ENCODE measurements around the gene HHAT.

HHAT gene

DNA sequence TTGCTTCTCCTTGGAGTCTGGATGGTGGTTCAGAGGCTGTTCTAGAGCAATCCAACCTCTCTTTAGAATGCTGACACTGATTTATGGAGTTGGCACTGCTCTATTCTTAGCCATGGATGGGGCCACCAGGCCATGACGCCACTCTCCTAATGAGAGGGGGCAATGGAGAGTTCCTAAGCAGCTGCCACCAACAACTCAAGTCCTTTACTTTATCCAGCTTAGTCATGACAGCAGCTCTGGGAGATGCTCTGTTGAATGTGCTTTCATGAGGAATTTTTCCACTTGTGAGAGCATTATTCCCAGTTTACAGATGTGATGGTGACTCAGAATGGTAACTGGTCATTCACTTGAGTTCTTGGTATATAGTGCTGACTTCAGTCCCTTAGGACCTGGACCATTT, 366.3 kb downstream of the HHAT start:
- DNase-seq: no peak

DNA sequence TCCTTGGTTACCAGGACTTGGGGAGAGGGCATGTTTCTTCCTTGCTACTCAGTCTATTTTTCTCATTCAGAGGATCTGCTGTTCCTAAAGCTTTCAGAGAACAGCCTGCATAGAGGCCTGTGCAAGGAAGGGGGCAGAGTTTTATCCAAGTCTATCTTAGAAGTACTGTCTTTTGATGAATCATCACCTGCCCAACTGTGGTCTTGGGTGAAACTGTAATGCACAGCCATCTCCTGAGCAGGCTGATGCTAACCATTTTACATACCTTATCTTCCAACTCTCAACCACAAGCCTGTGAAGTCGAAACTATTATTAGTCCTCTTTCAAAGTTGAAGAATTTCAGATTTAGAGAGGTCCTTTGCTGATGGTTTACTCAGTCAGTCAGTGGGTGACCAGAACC, 368.0 kb downstream of the HHAT start:
- DNase-seq: no peak

DNA sequence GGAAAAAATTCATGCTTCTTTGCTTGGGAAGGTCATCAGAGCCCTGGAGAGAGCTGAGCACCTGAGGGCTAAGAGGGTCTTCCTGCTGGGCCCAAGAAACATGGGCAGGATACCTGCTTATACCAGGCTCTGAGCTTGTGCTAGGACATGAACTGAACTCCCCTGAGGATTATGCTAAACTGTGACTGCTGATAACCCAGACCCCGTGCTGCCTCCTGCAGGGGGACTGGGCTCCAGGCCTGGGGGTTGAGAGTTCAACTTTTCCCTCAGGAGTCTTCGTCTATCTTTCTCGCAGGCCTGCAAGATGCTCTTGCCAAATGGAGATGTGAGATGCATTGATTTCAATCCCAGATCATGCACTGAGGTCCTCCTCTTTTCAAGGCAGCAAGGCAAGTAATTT, 368.5 kb downstream of the HHAT start:
- no peak for DNase-seq

DNA sequence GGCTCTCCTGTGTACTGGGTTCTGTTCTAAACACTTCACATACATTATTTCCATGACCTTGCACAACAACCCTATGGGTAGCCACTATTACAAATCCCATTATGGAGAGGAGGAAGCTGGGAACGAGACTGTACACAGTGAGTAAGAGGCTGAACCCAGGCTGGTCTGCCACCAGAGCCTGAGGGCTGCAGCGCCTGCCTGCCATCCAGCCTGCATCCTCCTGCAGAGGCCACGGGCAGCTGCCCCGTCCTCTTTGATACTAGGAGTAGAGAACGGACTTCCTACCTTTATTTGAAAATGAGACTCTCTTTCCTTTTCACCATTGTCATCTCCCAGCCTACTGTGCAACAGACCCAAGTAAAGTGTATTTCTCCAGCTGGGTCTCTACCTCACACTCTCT, 370.0 kb downstream of the HHAT start:
- no peak for DNase-seq

DNA sequence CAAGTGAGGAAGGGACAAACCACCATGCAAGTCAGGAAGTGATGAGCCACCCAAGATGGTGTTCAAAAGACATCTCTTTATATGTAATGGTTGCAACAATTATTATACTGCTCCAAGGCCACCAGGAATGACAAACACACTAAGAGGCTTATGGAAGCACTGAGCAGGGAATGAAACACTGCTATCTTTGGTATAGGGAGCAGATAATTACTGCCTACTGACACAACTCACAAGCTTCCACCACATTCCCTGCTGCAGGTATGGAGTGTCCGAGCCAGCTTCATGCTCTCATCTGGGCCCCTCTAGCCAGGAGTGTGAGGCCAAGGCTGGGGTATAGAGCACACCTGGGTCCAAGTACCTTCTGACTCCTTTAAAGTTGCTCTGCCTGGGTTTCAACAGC, 371.4 kb downstream of the HHAT start:
- DNase-seq: no peak

DNA sequence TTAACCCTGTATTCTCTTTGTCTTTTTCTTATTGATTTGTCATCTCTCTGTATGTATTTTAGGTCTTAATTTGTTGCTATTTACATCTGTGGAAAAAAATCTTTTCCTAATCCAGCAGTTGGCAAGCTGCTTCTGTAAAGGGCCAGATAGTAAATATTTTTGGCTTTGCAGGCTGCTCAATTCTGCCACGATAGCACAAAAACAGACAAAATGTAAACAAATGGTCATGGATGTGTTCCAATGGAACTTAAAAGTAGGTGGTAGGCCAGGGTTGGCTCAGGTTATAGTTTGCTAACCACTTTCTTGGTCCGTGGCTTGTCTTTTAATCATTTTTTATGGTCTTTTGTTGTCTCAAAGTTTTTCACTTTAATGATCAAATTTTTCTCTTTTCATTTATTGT, 371.8 kb downstream of the HHAT start:
- DNase-seq: no peak

DNA sequence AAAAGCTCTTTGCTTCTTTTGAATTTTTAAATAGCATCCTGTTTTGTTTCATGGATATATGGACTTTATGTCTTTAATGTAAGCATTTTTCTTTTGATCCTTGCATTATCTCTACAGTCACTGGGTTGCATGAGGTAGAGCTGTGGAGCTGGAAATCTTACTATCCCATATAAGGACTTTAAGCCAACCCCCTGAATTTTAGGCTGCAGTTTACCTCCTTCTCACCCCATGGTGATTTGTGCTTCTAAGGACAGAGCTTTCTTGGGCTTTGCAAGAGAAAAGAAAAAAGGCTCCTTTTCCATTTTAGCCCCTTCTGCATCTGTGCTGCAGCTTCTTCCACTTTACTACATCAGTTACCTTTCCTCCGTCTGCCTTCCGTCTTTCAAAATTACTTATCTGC, 373.8 kb downstream of the HHAT start:
- DNase-seq: no peak

DNA sequence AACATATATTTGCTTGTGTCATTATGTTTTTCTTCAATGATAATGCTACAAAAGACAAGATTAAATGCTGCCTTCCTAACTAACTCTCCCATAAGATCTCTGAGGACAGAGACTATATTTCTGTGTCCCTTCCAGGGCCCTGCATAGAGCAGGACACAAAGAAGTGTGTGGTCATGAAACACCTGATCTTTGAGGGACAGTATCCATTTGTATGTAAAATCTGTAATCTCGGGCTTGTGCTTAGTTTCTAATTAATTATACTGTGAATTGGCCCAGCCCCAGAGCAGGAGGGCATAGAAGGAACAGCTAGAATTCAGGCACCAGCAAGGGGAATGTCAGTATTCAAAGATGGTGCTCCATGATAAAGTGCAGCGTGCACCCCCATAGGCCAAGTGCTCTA, 374.9 kb downstream of the HHAT start:
- no peak for DNase-seq

DNA sequence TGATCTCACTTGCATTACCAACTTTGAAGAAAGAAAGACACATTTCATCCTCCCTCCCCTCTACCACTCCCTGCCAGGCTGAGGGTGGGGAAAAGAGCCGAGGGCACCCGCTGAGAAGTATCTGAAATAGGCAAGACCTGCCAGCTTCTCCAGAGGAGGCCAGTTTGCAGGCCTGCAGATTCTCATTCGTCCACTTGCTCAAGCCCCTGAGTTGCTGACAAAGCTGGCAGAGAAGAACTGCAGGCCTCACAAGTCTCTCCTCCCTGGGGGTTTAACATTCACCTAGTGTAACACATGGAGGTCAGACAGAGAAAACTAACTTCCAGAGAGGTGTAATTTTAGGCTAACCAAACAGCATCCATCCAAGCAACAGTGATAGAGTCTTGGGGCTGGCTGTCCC, 376.4 kb downstream of the HHAT start:
- no peak for DNase-seq

DNA sequence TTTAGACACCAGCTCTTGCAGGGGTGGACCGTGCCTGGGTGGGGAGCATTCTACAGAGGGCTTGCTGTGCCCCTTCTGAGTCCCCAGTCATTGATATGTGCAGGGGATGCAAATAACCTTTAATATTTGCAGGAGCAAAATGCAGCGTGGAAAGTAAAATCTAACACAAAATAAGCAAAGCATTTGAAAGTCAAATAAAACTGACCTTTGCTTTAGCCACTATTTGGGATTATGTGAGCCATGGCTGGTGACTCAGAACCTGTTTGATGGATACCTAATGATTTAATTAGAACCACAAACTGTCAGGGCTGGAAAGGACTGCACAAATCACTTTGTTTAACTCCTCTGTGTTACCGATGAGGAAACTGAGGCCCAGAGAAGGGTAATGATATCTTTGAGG, 377.5 kb downstream of the HHAT start:
- no peak for DNase-seq

DNA sequence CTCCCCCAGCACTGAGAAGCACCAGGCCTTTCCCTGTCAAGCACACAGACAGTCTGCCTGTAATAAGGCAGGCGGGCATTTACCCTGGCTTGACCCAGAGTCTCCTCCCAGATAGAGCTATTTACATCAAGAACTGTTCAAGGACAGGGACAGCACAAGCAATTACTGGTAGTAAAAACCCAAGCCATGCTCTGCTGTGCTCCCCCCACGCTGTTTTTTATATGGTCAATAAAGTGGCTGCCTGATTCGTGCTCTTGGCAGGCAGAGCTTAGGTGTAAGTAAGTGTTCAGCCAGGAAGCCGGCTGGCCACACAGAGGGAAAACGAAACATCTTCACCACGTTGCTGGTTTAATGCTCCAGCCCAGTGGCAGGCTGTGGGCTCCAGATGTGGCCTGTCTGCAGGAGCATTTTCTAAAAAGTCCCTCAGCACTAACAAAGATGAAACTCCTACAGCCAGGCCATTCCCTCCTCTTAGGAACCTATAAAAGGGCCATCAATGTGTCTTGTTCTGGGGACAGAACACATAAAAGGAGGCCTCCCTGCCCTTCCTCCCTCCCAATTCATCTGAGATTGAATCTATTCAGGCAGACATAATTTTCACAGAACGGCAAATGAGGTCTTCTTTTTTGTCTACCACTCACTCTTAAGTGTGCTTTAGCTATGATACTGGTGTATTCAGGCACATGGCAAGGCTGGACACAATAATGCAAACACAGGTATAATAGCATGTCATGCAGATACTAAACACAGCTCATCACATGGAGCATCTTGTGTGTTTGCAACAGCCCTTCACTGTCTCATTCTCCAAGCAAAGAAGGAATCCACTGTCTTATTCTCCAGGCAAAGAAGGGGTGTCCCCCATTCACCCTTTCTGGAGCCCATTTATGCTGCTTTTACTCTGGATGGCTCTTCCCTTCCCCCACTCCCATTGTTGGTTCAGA, 378.9 kb downstream of the HHAT start:
- DNase-seq: no peak

DNA sequence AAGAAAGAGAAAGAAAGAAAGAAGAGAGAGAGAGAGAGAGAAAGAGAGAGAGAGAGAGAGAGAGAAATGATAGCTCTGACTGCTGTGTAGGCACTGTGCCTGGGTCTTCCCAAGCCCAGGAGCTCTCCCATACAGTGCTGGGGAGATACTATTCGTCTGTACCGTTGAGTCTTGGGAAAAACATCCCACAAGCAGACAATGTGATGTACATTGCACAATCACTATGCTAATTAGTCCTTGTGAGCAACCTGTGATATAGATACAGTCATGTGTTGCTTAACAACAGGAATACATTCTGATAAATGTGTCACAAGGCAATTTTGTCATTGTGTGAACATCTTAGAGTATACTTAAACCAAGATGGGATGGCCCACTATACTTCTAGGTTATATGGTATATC, 381.0 kb downstream of the HHAT start:
- DNase-seq: no peak

DNA sequence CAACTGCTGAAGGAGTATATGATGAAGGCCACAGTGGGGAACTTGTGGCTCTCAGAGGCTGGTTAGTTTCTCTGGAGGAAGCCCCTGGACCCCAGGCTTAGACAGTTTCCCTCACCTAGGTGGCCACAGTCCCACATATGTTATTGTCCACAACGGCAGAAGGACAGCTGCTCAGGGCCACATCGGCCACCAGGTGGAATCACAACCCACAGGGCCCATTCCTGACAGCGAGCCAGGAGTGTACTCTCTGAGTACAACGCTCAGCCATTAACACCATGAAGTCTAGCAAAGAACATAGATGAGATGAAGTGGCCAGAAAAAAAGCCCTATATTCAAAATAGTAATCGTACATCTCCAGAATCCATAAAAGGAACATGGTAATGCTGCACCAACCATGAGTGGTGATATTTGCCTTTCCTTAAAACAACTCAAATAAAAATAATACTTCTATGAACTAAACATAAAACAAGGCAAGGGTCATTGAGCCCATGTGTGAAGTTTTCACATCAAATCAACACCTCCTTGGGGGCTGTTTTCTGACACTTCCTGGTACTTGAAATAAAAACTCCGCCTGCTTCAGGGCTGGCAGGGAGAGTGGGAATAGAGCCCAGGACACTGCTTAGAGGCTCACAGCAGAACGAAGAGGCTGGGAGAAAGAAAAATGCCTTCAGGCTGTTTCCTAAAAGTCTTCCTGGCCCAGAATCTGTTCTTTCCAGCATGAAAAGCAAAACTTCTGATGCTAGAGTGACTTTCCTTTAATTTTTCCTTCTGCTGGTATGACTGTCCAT, 383.3 kb downstream of the HHAT start:
- no peak for DNase-seq

DNA sequence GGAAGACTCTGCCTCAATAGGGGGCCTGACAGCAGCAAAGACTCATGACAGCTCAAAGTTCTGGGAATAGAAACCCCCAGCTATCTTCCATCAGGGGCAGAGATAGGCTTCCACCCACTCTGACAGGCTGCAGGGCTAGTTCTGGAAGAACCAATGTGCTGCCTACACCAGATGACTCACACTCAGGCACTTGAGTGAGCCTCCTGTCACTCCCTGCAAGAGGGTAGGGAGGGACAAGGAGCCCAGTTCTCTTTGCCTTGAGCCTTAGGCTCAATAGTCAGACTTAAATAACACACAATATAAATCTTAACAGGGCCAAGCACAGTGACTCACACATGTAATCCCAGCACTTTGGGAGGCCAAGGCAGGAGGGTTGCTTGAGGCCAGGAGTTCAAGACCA, 386.4 kb downstream of the HHAT start:
- DNase-seq: no peak

DNA sequence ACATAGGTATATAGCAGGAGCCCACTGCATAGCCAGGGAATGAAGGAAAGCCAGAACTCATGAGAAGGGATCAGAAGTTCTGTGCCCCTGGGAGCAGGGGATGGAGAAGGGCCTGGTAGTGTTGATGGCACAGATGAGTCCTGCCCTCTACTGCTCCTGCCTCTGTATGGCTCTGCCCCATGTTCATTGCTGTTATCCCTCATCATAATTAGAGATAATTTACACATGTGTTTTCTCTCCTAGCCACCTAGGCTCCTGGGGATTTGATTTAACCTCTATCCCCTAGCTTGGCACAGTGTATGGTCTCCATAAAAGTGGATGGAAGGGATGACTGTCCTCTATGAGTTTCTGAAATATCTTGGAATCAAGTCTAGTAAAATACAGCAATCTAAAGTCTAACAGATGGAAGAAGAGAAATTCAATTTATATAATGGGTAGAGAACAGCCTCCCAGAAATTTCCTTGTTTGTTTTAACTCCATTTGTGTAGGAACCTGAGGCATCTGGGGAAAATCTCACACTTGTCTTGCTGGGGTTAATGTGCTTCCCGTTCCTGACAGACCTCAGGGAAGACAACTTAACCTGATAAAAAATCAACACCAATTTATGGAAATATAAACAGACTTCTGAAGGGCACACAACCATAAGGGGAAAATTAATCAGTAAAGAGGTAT, 393.8 kb downstream of the HHAT start:
- no peak for DNase-seq

DNA sequence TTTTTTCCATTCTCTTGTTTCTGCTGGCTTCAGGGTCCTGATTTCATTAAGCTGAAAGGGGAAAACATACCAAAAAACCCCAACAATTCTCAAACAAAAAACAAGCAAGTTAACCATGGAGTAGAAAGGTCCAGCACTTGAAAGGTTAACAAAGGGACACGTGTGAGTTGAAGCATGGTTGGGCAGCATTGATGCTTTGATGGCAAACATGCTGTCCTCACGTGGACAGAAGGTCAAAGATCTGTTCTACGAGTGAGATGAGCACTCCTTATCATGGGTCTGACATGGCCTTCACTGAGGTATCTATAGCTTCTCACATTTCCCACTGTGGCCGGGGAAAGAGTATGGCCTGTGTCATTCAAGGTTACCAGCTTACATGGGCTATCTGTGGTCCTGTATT, 394.9 kb downstream of the HHAT start:
- no peak for DNase-seq

DNA sequence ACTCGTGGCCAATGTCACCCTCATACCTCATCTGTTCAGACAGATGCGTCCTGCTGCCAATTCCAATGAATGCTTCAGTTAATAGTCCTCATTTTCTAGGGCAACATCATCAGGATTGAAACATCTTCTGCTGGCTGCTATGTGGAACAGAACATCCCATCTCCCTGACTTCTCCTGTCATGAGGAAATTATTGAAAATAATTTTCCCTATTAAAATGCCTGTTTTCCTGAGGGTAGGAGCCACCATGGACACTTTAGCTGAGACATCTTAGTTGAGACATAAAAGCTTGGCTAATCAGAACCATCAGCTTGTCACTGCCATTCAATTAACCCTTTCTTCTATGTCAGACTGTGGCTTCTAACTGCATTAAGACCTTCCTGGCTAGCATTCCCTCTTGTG, 396.1 kb downstream of the HHAT start:
- no peak for DNase-seq
